ENCODE measurements around the gene MPP1.

MPP1 gene

DNA sequence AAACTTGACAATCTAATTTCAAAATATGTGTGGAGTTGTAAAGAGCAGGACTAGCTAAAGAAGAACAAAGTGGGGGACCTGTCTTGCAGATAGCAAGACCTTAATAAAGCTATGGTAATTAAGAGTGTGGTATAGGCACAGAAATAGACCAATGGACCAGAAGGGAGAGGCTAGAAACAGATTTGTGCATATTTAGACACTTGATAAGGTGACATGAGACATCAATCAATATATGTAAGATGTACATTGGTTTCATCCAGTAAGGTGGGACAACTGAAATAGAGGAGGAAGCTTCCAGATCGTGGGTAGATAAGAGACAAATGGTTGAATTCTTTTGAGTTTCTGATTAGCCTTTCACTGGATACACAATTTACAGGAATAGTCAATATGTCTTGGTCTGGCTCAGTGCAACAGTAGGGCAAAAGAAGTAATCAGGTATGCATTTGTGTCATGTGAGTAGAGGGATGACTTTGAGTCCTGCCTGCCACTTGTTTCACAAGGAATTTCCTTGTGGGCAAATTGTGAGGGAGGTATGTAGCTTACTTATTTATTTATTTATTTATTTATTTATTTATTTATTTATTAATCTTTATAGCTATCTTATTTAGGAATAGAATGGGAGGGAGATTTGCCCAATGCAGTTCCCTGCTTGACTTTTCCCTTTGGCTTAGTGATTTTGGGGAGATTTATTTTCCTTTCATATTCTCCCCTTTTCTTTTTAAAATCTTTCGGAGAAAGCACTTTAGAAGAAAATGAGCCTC is 7.2 kb upstream of the MPP1 start:
- DNase-seq (ENCODE audit: low read depth), result no peak

DNA sequence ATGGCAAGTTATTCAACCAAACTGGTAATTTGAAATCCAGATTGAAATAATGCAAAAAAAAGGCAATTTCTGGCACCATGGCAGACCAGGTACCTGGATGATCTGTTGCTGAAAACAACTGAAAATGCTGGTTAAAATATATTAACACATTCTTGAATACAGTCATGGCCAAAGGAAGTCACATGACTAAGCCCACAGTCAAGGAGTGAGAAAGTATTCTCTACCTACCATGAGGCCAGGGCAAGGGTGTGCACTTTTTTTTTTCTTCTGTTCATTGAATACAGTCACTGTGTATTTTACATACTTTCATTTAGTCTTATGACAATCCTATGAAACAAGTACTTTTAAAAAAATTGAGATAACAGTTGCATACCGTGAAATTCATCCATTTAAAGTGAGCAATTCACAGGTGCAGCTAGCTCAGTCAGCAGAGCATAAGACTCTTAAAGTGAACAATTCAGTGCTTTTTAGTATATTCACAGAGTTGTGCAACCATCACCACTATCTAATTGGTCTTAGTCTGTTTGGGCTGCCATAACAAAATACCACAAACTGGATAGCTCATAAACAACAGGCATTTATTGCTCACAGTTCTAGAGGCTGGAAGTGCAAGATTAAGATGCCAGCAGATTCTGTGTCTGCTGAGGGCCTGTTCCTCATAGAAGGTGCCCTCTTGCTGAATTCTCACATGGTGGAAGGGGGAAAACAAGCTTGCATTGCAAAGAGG is 4.8 kb upstream of the MPP1 start:
- DNase-seq (ENCODE audit: low read depth), result peak; percentile 18

DNA sequence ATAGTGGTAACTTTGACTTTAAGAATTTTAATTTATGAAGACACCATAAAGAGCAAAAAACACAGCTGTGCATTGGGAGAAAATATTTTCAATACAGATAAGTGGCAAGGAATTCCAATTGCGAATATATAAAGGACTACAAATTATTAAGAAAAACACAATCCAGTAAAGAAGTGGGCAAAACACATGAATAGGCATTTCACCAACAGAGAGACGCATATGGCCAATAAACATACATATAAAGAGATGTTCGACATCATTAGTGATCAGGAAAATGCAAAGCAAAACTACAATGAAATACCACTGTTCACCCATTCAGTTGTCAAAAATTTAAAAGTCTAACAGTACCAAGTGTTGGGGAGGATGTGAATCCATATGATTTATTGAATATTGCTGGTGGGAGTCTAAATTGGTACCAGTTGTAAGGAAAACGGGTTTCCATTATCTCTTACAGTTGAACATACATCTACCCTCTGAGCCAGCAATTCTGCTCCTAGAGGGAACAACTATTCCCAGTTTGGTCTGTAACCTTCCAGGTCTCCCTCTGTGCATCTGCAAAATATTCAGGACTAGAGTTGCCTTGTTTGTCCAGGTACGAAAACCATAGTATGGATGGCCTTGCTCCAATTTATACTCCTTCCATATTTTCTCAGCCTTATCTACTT is 1.7 kb upstream of the MPP1 start:
- DNase-seq (ENCODE audit: low read depth), result no peak

DNA sequence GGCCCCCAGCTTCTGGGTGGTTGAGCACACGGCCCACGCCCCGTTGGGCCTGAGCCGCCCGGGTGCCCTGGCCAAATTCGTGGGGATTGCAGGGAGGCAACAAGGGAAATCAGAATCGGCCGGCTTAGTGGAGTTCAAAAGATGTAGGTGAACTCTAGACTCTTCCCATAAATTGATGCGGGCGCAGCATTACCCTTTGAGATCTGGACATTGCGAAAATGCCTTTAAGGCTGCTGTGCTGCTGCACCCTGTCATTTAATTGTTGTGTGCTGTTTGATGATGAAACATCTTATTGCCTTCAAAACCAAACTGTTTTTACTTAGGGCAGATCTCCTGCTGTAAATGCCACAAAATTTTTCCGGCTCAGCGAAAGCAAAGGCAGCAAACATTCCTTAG is 409 bp upstream of the MPP1 start:
- no peak for DNase-seq (ENCODE audit: low read depth)

DNA sequence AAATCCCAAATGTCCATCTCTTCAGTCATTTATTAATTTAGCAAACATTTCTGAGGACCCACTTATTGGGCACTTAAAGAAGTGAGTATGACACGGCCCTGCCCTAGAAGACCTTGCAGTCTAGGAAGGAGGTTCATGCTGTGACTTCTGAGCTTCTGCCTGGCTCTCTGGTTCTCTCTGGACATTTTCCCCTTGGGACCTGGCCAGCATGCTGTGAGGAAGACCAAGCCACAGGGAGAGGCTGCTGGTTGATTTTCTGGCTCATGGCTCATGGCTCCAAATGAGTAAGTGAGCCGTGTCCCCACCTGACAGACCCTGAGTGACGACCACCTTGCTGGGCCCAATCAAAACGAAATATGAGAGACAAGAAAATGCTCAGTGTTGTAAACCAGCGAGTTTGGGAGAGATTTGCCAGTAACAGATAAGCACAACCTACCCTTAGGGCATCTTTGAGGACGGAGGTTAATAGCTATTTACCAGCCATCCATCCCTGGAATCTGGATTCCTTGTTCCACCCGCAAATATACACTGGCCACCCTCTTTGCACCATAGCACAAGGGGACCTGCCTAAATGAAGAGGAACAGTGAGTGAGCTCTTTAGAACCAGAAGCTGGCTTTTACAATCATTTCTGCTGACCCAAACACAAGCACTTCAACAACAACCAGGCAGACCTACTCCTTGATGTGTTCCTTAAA is 876 bp downstream of the MPP1 start:
- DNase-seq (ENCODE audit: low read depth), result peak; percentile 28

DNA sequence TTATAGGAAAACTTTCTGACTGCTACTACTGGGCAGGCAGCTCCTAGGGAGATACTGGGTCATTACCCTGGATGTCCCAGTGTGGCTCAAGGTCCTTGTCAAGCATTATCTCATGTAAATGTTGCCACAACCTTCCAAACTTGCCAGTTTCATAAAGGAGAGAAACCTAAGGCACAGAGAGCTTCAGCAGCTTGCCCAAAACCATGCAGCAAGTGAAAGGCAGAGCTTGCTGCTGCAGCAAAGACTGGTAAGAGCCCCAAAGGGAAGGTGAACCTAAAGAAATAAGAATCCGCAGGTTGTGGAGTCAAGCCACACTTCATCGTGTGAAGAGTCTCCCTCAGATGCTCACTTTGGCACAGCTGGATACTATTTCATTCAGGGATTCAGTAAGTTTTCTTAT is 2.3 kb downstream of the MPP1 start:
- no peak for DNase-seq (ENCODE audit: low read depth)

DNA sequence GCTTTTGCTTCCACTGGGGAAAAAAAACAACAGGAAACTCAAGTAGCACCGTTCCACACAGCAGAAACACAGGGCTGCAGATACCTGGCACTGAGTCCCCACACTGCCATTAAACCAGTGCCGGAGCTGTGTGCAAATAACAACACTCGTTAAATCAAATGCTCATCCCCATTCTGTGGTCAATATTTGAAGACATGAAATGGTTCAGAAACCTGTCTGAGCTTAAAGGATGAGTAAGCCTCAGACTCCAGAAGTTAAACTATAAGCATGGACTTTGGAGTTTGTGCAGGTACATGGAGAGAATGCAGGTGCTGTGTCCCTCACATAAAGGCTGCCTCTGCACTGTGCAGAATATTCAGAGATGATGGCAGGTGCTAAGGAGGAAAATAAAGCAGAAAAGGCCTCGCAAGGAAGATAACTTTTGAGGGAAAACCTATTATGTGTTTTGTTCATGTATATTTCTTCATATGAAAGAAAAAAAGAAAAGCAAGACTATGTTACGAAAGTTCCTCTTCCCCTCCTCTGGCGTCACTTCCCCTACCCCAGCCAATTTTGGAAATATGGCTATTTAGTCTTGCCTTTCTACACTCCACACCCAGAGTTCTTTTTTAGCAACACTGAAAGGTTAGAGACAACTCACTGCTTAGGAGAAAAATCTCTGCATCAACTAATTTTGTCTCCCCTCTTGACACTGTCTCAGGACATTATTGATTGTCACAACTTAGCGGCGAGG is 4.6 kb downstream of the MPP1 start:
- DNase-seq (ENCODE audit: low read depth), result no peak

DNA sequence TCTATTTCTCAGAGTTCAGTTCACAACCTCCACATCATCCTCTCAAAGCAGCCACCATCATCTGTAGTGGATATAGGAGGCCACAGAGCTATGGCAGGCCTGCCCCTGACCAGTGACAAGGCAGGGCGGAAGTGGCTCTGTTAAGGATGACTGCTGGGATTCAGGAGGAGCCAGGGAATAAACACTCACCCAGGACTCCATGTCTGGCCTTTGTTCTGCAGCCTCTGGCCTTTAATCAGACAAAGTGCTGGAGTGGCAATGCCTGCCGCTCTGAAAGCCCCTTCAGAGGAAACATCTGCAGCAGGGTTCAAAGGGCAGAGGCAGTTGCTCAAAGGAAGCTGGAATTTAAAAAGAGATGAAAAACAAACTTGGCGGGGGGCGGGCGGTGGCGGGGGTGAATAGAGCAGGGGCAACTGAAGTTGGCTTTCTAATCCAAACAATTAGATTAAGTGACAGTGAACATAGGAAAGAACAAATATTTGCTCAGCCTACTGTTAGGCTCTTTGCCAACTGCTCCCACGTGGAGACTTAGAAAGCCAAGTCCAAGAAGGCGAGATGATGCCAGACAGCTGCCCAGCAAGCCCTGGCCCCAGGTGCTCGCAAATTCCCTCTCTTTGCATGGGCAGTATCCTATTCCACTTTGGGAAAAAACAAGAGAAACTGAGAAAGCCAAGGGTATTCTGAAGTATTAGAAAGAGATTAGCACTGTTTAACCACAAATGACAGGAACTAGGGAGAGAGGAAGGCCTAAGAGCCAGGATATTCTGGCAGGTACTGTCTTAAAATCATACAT is 5.5 kb downstream of the MPP1 start:
- no peak for DNase-seq (ENCODE audit: low read depth)

DNA sequence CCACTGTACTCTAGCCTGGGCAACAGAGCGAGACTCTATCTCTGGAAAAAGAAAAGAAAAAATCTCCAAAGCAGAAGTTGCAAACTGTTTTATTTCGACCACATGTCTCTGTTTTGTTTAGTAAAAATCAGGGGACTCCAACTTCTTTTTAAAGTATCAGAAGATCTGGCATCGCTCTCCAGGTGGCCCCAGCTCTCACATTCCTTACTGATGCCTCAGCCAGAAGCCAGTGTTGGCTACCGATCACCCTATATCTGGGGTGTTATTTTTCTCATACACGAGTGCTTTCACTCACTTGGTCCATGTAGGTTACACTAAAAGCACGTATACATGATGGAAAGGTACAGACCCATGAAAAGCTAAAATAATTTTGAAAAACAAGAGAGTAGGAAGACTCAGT is 8.3 kb downstream of the MPP1 start:
- DNase-seq (ENCODE audit: low read depth), result peak; percentile 36

DNA sequence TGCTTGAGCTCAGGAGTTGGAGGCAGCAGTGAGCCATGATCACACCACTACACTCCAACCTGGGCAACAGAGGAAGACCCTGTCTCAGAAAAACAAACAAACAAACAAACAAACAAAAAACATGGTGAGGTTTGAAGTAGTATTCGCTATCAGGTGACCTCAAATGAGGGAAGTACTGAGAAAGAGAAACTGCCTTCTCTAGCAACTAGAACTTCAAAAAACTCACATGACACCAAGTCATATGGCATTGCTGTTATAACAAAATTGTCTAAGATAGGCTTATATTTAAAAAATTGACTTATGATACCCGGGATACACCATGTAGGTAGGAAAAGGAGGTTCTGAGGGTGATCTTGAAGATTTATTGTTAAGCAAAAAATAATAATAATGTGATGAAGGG is 10.3 kb downstream of the MPP1 start:
- DNase-seq (ENCODE audit: low read depth), result no peak

DNA sequence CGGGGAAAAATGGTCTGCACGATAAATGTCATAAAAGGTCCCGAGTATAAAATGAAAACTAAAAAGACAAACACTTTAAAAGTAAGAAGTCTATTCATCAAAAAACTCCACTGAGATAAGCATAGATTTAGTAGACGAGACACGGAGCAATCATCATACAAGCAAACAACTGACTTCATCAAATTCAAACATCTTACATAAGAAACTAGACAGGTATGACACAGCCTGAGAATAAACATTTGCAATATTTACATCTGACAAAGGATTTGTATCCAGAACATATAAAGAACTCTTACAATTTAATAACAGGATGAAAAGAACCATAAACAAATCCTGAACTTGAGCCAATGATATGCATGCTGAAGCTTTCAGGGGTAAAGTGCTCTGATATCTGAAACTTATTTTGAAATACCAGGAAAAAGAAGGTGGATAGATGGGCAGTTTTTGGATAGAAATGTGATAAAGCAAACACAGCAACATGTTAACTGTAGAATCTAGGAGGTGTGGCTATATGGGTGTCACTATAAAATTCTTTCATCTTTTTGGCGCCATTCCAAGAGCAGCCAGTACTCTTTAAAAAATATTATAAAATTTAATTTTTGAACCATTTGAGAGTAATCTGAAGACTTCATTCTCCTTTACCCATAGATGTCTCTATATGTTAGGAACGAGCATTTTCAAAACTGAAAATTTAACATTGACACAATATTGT is 12.0 kb downstream of the MPP1 start:
- DNase-seq (ENCODE audit: low read depth), result no peak

DNA sequence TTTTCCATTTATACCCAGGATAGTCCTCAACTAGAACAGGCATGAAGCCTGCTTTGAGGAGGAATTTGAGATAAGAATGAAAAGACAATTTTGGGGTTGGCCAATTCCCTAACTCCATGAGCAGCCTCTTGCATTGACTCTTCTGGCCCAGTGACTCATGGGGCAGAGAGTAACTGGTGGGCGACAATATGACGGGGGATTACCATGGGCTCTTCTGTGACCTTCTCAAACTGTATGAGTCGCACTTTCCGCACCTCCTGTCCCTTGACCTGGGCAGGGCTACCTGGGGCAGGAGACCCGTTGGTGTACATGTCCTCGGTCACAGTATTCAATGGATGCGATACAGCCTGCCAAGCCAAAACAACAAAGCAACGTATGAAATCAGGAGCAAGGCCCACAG is 13.3 kb downstream of the MPP1 start:
- no peak for DNase-seq (ENCODE audit: low read depth)

DNA sequence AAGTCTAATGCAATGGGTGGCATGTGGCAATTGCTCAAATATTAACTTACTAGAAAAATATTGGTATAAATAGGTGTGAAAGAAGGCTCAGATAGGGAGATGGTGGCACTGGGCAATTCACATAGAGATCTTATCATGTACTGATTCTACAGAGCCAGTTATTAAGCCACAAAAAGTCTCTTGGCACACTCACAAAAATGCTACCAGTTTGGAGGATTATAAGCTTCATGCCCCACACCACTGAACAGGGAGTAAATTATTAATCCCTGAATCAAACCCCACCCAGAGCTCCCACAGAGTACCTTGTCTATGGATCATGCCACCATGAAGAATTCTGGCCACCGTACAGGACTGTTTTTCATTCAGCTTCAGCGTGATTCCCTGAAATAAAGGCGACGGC is 13.8 kb downstream of the MPP1 start:
- no peak for DNase-seq (ENCODE audit: low read depth)

DNA sequence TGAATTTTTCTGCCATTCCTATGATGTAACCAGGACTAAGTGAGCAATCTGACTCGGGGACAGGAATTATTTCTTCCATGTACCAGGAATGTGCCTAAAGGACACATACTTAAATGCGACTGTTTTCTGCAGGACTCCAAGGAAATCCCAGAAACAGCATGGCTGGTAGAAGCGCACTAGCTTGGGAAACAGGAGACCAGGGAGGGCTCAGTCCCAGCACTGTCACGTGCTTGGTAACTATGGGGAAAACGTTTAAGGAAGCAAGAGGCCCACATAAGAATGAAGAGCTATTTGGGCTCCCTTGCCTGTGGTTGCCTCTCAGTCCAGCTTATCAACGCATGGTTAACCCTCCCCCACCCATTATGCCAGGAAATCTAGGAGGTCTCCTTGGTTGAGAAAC is 19.6 kb downstream of the MPP1 start:
- DNase-seq (ENCODE audit: low read depth), result no peak

DNA sequence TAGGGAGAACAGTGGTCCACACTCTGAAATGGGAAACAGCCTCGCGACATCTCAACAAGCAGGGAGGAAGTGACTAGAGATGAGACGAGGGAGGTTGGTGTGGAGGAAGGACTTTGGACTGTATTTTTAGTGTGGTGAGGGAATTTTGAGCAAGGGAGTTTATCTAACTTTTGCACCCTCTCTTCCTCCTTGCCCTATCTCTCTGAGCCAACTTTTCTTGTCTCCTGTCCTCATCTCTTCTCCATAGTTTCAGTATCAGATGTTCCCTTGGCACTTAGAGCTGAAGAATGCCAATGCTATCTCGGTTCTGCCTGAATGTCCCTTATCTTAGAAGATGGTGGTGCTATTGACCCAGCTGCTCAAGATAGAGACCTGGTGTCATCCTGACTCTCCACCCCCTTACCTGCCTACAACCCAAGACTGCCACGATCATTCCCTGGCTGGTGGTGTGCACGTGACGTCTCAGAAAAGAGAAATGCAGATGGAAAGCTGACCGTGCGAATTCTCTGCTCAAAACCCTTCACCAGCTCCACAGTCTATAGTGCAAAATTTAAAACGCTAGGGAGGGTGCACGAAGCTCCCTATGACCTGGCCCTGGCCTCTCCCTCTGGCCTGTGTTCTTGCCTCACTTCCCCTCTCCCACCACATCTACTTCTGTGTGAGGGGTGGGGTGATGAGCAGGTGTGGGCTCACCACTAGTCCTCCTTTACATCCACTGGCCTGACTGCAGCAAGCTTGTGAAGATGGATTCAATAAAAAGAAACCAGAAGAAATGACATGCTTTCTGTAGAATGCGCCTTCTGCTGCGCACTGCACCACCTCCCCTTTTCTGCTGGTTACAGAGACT is 20.9 kb downstream of the MPP1 start:
- DNase-seq (ENCODE audit: low read depth), result no peak

DNA sequence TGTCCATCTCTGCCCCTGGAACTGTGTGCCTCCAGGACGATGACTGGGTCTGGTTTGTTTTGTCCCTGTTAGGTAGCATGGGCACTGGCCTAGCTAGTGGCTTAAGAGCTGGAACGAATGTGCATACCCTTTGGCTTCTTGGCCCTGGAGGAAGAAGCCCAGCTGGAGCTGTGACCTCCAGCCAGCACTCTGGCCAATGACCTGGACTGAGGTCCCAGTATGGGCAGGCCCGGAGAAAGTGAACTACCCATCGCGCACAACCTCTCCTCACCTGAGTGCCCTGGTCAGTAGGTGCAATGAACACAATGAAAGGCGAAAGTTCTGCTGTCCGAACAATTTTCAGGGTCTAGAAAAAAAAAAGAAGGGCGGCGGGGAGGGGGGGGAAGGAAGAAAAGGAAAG is 24.3 kb downstream of the MPP1 start:
- no peak for DNase-seq (ENCODE audit: low read depth)

DNA sequence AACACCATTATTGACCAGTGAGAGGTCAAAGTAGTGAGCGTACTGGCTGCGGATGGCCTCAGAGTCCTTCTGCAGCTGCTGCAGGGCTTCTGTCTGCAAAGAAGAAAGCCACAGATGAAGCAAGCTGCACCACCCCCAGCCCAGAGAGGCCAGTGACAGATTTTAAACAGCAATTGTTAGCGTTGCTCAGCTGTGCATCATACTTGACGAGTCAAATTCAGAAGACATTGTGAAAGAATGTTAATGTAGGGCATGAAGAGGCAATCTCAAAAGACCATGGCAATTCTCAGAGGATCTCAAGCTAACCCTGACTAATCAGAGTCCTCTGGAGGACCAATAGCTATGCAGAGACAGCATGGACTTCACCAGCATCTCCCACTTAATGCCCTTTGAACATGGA is 26.0 kb downstream of the MPP1 start:
- DNase-seq (ENCODE audit: low read depth), result peak; percentile 64

DNA sequence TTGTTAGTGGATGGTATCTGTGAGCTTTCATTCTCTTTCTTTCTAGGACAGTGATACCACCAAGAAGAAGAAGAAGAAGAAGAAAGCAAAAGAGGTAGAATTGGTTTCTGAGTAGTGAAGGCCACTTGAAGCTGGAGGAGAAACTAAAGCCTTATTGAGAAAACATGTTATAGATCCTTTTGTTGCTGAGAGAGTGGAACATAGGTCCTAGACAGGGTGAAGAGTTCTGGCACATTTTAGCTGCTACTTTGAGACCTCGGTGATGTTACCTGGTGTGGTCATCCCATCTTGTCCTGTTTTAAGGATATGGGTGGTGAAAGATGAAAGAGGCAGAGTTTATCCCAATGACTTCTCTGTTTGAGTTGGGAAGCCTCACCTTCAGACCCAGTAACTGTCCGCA is 28.5 kb downstream of the MPP1 start:
- DNase-seq (ENCODE audit: low read depth), result no peak

All from ELR (cell line).